NT2/D1 (cell line): ENCODE measurements around the gene SCART1.

ENCODE experiments used
- SUZ12 ChIP-seq: IDR thresholded peaks from 2 replicates; pipeline ENCODE4 v1.6.1; 2011; ENCODE audit not compliant: insufficient read length, insufficient read depth; ENCODE audit errors: extremely low read depth
- YY1 ChIP-seq: IDR thresholded peaks from 2 replicates; pipeline ENCODE4 v1.6.1; 2011; ENCODE audit not compliant: insufficient read length, insufficient read depth
- ZNF274 ChIP-seq: IDR thresholded peaks from 2 replicates; pipeline ENCODE4 v1.6.1; 2011; ENCODE audit warnings: mild to moderate bottlenecking, low read depth, low read length

DNA sequence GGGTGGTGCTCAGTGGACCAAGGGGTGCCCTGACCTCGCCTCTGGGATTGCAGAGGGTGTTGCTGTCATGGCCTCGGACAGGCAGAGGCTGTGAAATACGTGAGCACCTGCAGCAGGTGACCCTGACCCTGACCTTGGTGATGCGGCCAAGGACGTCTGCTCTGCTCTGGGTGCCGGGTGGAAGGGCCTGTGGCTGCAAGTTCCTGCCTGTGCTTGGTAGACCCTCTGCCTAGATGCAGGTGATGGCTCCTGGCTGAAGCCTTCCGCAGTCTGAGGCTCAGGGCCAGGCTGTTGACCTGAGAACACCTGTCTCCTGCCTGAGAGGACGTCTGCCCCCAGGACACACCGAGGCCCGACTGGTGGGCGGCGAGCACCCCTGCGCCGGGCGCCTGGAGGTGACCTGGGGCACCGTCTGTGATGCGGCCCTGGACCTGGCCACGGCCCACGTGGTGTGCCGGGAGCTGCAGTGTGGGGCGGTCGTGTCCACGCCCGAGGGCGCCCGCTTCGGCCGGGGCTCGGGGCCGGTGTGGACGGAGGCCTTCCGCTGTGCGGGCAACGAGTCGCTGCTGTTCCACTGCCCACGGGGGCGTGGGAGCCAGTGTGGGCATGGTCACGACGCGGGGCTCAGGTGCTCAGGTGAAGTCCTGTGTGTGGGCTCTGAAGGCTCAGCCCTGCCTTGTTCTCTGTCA, 4.4 kb downstream of the SCART1 start:
- TF ChIP-seq YY1 (no peak), SUZ12 (no peak), ZNF274 (no peak)
